ENCODE results near the gene SMPD2. TPM values are rescaled to one million over a fixed set of nuclear protein-coding genes. Genes with fewer than 3 reads are reported as not detected.

The SMPD2 gene
- total and polyA plus RNA-seq, 9 of the 15 experiments (the other 6 are each of a cell fraction or from before 2014, with no cell fraction given) = 0.13 to 21.8 (median 18.3) TPM

DNA sequence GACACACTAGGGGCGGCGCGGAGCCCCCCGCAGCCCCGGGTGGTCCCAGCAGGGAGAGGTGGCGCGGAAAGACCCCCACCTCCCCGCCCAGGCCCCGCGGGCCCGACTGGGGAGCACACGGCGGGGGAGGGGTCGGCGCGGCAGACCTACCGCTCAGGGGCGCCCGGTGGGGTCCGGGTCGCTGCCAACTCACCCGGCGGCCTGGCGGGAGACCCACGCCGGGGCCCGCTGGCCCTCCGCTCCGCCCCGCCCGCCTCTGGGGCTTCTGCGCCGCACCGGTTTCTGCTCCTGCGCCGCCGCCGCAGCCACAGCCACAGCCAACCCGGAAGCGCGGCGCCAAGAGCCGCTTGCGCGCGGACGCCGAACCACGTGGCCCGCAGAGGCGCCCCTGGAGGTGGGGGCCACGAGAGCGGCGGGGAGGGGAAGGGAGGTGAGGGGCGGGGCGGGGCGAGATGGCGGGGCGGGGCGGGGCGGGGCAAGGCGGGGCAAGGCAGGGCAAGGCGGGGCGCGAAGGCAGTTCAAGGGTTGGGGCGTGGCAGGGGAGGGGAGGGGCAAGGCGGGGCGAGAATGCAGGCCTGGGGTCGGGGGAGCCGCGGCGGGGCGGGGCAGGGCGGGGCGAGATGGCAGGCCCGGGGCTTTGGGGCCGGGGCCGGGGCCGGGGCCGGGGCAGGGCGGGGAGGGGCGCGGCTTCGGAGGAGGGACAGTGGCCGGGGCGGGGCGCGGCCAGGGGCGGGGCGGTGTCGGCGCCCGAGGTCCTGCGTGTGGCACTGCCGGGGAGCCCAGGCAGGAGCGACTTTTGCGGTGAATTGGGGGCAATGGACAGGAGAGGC is 42.6 kb downstream of the SMPD2 start, which contains the start of gene ZBTB24 (continued):
- TF ChIP-seq, protein P1, sequence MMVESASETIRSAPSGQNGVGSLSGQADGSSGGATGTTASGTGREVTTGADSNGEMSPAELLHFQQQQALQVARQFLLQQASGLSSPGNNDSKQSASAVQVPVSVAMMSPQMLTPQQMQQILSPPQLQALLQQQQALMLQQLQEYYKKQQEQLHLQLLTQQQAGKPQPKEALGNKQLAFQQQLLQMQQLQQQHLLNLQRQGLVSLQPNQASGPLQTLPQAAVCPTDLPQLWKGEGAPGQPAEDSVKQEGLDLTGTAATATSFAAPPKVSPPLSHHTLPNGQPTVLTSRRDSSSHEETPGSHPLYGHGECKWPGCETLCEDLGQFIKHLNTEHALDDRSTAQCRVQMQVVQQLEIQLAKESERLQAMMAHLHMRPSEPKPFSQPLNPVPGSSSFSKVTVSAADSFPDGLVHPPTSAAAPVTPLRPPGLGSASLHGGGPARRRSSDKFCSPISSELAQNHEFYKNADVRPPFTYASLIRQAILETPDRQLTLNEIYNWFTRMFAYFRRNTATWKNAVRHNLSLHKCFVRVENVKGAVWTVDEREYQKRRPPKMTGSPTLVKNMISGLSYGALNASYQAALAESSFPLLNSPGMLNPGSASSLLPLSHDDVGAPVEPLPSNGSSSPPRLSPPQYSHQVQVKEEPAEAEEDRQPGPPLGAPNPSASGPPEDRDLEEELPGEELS (CRISPR knock-in tag; IDR thresholded peaks at IDR 0.05; ENCODE audit: borderline replicate concordance) = no peak
- TF ChIP-seq E2F3 (CRISPR knock-in tag; IDR thresholded peaks at IDR 0.05) = 0 out of 2 replicates have a peak, but pooled peaks have one; percentile 37
- no peak for TF ChIP-seq HNRNPK (IDR thresholded peaks at IDR 0.05; ENCODE audit: low read depth, low read length, poor library complexity, severe bottlenecking)
- 0 out of 2 replicates have a peak, but pooled peaks have one; percentile 51 for TF ChIP-seq MTA3 (IDR thresholded peaks at IDR 0.05; ENCODE audit: borderline replicate concordance)
- TF ChIP-seq, protein P2, sequence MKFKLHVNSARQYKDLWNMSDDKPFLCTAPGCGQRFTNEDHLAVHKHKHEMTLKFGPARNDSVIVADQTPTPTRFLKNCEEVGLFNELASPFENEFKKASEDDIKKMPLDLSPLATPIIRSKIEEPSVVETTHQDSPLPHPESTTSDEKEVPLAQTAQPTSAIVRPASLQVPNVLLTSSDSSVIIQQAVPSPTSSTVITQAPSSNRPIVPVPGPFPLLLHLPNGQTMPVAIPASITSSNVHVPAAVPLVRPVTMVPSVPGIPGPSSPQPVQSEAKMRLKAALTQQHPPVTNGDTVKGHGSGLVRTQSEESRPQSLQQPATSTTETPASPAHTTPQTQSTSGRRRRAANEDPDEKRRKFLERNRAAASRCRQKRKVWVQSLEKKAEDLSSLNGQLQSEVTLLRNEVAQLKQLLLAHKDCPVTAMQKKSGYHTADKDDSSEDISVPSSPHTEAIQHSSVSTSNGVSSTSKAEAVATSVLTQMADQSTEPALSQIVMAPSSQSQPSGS (CRISPR knock-in tag; IDR thresholded peaks at IDR 0.05) = no peak
- TF ChIP-seq, protein P3, sequence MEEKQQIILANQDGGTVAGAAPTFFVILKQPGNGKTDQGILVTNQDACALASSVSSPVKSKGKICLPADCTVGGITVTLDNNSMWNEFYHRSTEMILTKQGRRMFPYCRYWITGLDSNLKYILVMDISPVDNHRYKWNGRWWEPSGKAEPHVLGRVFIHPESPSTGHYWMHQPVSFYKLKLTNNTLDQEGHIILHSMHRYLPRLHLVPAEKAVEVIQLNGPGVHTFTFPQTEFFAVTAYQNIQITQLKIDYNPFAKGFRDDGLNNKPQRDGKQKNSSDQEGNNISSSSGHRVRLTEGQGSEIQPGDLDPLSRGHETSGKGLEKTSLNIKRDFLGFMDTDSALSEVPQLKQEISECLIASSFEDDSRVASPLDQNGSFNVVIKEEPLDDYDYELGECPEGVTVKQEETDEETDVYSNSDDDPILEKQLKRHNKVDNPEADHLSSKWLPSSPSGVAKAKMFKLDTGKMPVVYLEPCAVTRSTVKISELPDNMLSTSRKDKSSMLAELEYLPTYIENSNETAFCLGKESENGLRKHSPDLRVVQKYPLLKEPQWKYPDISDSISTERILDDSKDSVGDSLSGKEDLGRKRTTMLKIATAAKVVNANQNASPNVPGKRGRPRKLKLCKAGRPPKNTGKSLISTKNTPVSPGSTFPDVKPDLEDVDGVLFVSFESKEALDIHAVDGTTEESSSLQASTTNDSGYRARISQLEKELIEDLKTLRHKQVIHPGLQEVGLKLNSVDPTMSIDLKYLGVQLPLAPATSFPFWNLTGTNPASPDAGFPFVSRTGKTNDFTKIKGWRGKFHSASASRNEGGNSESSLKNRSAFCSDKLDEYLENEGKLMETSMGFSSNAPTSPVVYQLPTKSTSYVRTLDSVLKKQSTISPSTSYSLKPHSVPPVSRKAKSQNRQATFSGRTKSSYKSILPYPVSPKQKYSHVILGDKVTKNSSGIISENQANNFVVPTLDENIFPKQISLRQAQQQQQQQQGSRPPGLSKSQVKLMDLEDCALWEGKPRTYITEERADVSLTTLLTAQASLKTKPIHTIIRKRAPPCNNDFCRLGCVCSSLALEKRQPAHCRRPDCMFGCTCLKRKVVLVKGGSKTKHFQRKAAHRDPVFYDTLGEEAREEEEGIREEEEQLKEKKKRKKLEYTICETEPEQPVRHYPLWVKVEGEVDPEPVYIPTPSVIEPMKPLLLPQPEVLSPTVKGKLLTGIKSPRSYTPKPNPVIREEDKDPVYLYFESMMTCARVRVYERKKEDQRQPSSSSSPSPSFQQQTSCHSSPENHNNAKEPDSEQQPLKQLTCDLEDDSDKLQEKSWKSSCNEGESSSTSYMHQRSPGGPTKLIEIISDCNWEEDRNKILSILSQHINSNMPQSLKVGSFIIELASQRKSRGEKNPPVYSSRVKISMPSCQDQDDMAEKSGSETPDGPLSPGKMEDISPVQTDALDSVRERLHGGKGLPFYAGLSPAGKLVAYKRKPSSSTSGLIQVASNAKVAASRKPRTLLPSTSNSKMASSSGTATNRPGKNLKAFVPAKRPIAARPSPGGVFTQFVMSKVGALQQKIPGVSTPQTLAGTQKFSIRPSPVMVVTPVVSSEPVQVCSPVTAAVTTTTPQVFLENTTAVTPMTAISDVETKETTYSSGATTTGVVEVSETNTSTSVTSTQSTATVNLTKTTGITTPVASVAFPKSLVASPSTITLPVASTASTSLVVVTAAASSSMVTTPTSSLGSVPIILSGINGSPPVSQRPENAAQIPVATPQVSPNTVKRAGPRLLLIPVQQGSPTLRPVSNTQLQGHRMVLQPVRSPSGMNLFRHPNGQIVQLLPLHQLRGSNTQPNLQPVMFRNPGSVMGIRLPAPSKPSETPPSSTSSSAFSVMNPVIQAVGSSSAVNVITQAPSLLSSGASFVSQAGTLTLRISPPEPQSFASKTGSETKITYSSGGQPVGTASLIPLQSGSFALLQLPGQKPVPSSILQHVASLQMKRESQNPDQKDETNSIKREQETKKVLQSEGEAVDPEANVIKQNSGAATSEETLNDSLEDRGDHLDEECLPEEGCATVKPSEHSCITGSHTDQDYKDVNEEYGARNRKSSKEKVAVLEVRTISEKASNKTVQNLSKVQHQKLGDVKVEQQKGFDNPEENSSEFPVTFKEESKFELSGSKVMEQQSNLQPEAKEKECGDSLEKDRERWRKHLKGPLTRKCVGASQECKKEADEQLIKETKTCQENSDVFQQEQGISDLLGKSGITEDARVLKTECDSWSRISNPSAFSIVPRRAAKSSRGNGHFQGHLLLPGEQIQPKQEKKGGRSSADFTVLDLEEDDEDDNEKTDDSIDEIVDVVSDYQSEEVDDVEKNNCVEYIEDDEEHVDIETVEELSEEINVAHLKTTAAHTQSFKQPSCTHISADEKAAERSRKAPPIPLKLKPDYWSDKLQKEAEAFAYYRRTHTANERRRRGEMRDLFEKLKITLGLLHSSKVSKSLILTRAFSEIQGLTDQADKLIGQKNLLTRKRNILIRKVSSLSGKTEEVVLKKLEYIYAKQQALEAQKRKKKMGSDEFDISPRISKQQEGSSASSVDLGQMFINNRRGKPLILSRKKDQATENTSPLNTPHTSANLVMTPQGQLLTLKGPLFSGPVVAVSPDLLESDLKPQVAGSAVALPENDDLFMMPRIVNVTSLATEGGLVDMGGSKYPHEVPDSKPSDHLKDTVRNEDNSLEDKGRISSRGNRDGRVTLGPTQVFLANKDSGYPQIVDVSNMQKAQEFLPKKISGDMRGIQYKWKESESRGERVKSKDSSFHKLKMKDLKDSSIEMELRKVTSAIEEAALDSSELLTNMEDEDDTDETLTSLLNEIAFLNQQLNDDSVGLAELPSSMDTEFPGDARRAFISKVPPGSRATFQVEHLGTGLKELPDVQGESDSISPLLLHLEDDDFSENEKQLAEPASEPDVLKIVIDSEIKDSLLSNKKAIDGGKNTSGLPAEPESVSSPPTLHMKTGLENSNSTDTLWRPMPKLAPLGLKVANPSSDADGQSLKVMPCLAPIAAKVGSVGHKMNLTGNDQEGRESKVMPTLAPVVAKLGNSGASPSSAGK (IDR thresholded peaks at IDR 0.05) = no peak
- TF ChIP-seq RBFOX2 (IDR thresholded peaks at IDR 0.05; ENCODE audit: low read depth, low read length) = peak; percentile 85
- no peak for TF ChIP-seq CBX3 (IDR thresholded peaks at IDR 0.05; ENCODE audit: borderline replicate concordance in 1 of 2, low read length in 2 of 2)
- TF ChIP-seq ARHGAP35 (IDR thresholded peaks at IDR 0.05; ENCODE audit: partially characterized antibody) = no peak
- TF ChIP-seq BRD9 (IDR thresholded peaks at IDR 0.05; ENCODE audit: low read depth, partially characterized antibody) = peak; percentile 3
- peak; percentile 60 for TF ChIP-seq CCNT2 (IDR thresholded peaks at IDR 0.05; ENCODE audit: borderline replicate concordance, extremely low read depth, insufficient read length, low read depth, low read length)
